ENCODE data around the gene TBC1D16. TPM values are rescaled to one million over a fixed set of nuclear protein-coding genes. Genes with fewer than 3 reads are reported as not detected.

TBC1D16 gene
- total and polyA plus RNA-seq, 10 of the 15 experiments (the other 5 are each of a cell fraction or from before 2014, with no cell fraction given) = 0.01 to 0.13 (median 0.06) TPM; not detected in 3

DNA sequence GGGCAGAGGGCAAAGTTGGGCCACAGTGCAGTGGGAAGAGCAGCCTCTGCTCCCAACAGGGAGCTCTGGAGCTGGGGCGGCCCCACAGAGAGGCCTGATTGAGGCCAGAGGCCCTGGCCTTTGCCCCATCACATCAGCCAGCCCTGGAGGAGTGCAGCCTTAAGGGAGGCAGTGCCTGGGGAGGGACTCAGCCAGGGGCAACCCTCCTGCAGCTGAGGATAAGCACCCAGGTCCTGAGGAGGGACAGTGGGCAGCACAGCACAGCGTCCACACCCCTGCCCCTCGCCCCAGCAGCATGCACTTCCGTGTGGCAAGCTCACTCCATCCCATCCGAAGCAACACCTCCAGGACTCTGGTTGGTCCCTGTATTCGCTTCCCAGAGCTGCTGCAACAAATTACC lies 134.5 kb downstream of the TBC1D16 start:
- no peaks in the 10 kb centered on the region; a peak in 1 of 4 replicates for H3K27me3 ChIP-seq (replicated peaks in 1 of 2; ENCODE audit: control insufficient read depth in 2 of 2, insufficient read depth in 2 of 2, low read length in 1 of 2)
- FAIRE-seq = no peak
- H4K20me1 ChIP-seq (ENCODE audit: control insufficient read depth, insufficient read depth) = no peaks in the 10 kb centered on the region
- intact Hi-C loops (cut with micrococcal nuclease; ENCODE audit: unreplicated experiment) = no loop called here
- H3K4me3 ChIP-seq = no peak overlapping the region
- ATAC-seq = no peak
- 5% methylated on average over 6 of the region's 6 CpGs for WGBS (ENCODE audit: insufficient coverage, insufficient replicate concordance, low lambda C conversion rate, missing lambda C conversion rate)
- no peak overlapping the region for H3K9ac ChIP-seq (ENCODE audit: control insufficient read depth, insufficient read depth, low read length)
- no peaks in the 10 kb centered on the region for H3K4me1 ChIP-seq (ENCODE audit: control insufficient read depth, insufficient read depth, low read length)
- H3K4me2 ChIP-seq (ENCODE audit: control insufficient read depth, insufficient read depth) = no peak overlapping the region
- POLR2A ChIA-PET = no interaction called here
- no peak overlapping the region for H3K27ac ChIP-seq (ENCODE audit: control insufficient read depth, insufficient read depth)
- in situ Hi-C loops (cut with MboI) = no loop called here
- no TSS peak for BruUV-seq (replicated peaks)
- TF ChIP-seq, protein P1, sequence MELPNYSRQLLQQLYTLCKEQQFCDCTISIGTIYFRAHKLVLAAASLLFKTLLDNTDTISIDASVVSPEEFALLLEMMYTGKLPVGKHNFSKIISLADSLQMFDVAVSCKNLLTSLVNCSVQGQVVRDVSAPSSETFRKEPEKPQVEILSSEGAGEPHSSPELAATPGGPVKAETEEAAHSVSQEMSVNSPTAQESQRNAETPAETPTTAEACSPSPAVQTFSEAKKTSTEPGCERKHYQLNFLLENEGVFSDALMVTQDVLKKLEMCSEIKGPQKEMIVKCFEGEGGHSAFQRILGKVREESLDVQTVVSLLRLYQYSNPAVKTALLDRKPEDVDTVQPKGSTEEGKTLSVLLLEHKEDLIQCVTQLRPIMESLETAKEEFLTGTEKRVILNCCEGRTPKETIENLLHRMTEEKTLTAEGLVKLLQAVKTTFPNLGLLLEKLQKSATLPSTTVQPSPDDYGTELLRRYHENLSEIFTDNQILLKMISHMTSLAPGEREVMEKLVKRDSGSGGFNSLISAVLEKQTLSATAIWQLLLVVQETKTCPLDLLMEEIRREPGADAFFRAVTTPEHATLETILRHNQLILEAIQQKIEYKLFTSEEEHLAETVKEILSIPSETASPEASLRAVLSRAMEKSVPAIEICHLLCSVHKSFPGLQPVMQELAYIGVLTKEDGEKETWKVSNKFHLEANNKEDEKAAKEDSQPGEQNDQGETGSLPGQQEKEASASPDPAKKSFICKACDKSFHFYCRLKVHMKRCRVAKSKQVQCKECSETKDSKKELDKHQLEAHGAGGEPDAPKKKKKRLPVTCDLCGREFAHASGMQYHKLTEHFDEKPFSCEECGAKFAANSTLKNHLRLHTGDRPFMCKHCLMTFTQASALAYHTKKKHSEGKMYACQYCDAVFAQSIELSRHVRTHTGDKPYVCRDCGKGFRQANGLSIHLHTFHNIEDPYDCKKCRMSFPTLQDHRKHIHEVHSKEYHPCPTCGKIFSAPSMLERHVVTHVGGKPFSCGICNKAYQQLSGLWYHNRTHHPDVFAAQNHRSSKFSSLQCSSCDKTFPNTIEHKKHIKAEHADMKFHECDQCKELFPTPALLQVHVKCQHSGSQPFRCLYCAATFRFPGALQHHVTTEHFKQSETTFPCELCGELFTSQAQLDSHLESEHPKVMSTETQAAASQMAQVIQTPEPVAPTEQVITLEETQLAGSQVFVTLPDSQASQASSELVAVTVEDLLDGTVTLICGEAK (IDR thresholded peaks at IDR 0.05; ENCODE audit: borderline replicate concordance) = no peak
- TF ChIP-seq, protein P2, sequence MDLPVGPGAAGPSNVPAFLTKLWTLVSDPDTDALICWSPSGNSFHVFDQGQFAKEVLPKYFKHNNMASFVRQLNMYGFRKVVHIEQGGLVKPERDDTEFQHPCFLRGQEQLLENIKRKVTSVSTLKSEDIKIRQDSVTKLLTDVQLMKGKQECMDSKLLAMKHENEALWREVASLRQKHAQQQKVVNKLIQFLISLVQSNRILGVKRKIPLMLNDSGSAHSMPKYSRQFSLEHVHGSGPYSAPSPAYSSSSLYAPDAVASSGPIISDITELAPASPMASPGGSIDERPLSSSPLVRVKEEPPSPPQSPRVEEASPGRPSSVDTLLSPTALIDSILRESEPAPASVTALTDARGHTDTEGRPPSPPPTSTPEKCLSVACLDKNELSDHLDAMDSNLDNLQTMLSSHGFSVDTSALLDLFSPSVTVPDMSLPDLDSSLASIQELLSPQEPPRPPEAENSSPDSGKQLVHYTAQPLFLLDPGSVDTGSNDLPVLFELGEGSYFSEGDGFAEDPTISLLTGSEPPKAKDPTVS (IDR thresholded peaks at IDR 0.05; ENCODE audit: low read depth, low read length) = no peak
- TF ChIP-seq MEF2A (IDR thresholded peaks at IDR 0.05; ENCODE audit: insufficient read depth, low read depth, low read length) (no peak), MEF2B (IDR thresholded peaks at IDR 0.05; ENCODE audit: partially characterized antibody, poor library complexity, severe bottlenecking) (no peak), CHD2 (IDR thresholded peaks at IDR 0.05; ENCODE audit: borderline replicate concordance, low read depth, low read length) (no peak), ZNF217 (IDR thresholded peaks at IDR 0.05) (no peak), GATAD2B (conservative IDR thresholded peaks at IDR 0.05; ENCODE audit: low read depth) (no peak), NFYB (IDR thresholded peaks at IDR 0.05; ENCODE audit: insufficient read depth, low read depth, low read length) (no peak), POLR2A (IDR thresholded peaks at IDR 0.05; ENCODE audit: low read depth, low read length) (no peak), RUNX3 (IDR thresholded peaks at IDR 0.05; ENCODE audit: low read length) (no peak)
- TF ChIP-seq, protein P3, sequence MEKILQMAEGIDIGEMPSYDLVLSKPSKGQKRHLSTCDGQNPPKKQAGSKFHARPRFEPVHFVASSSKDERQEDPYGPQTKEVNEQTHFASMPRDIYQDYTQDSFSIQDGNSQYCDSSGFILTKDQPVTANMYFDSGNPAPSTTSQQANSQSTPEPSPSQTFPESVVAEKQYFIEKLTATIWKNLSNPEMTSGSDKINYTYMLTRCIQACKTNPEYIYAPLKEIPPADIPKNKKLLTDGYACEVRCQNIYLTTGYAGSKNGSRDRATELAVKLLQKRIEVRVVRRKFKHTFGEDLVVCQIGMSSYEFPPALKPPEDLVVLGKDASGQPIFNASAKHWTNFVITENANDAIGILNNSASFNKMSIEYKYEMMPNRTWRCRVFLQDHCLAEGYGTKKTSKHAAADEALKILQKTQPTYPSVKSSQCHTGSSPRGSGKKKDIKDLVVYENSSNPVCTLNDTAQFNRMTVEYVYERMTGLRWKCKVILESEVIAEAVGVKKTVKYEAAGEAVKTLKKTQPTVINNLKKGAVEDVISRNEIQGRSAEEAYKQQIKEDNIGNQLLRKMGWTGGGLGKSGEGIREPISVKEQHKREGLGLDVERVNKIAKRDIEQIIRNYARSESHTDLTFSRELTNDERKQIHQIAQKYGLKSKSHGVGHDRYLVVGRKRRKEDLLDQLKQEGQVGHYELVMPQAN (conservative IDR thresholded peaks at IDR 0.05) = no peak
- TF ChIP-seq, protein P4, sequence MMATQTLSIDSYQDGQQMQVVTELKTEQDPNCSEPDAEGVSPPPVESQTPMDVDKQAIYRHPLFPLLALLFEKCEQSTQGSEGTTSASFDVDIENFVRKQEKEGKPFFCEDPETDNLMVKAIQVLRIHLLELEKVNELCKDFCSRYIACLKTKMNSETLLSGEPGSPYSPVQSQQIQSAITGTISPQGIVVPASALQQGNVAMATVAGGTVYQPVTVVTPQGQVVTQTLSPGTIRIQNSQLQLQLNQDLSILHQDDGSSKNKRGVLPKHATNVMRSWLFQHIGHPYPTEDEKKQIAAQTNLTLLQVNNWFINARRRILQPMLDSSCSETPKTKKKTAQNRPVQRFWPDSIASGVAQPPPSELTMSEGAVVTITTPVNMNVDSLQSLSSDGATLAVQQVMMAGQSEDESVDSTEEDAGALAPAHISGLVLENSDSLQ (IDR thresholded peaks at IDR 0.05) = no peak
- CTCF ChIA-PET = no interaction called here
- no peak overlapping the region for H2AFZ ChIP-seq (ENCODE audit: control insufficient read depth, low read depth, low read length)
- RAD21 ChIA-PET (ENCODE audit: unreplicated experiment) = no interaction called here
- H3K9me3 ChIP-seq (replicated peaks; ENCODE audit: control insufficient read depth, insufficient read depth, low read length) = no peaks in the 10 kb centered on the region; the same call in 2 of the 3 replicates
- H3K79me2 ChIP-seq (ENCODE audit: control insufficient read depth, insufficient read depth, low read length) = no peaks in the 10 kb centered on the region
- no peaks in the 10 kb centered on the region for H3K36me3 ChIP-seq (ENCODE audit: control insufficient read depth in 2 of 2, insufficient read depth in 2 of 2, low read length in 1 of 2)
- DNase-seq (ENCODE audit: low read depth, low spot score) = no peak
- SMC1A ChIA-PET (ENCODE audit: uncharacterized antibody, unreplicated experiment) = no interaction called here

Data from GM12878 (cell line).